GM12892 (cell line): Measurements from ENCODE around the gene LRCH3.

Experiments
- POLR2A ChIP-seq: IDR thresholded peaks from 2 replicates; pipeline ENCODE4 v1.6.1; 2011; ENCODE audit warnings: low read depth, low read length, control low read depth
- POLR2AphosphoS5 ChIP-seq: IDR thresholded peaks from 2 replicates; pipeline ENCODE4 v1.6.1; 2011; ENCODE audit warnings: low read depth, low read length, control low read depth
- TAF1 ChIP-seq: IDR thresholded peaks from 2 replicates; pipeline ENCODE4 v1.6.1; 2011; ENCODE audit warnings: low read depth, mild to moderate bottlenecking, control low read depth, low read length, borderline replicate concordance

- no peak for TF ChIP-seq TAF1
- TF ChIP-seq POLR2A, result no peak
- TF ChIP-seq POLR2AphosphoS5, result no peak
Measured at GRCh38 chr3:197881970-197882338, 90.9 kb downstream of the LRCH3 start.
